GM12878 (cell line): ENCODE results near the gene SLC35D2. TPM values are rescaled to one million over a fixed set of nuclear protein-coding genes. Genes with fewer than 3 reads are reported as not detected.

Experiments
- ATAC-seq: fragments of 200-7000 bp; cut with Tn5 transposase; 3 replicates; pipeline ENCODE4 v1.9.1; 2020; ENCODE audit warnings: mild to moderate bottlenecking, moderate library complexity
- BruUV-seq: library from RNA; stranded (reverse); fragments of 400-500 nt; replicated peaks from 2 replicates; lab custom pipeline; 2021; lab: Mats Ljungman, UMichigan
- CTCF ChIA-PET: fragments of 300-600 bp; sonication (Branson Sonifier 250); formaldehyde crosslinking; extraction: SDS; loops from one replicate; lab custom pipeline; 2021; ENCODE audit warnings: inconsistent platforms; lab: Yijun Ruan, JAX
- POLR2A ChIA-PET: fragments of 350-600 bp; formaldehyde crosslinking; extraction: SDS; loops from one replicate; lab custom pipeline; 2021; ENCODE audit warnings: inconsistent platforms; lab: Charles Lee
- RAD21 ChIA-PET: fragments of 300-600 bp; sonication (Branson Sonifier 250); formaldehyde crosslinking; loops from one replicate; lab custom pipeline; 2023; ENCODE audit warnings: antibody characterized with exemption; ENCODE audit not compliant: unreplicated experiment; lab: Charles Lee
- SMC1A ChIA-PET: fragments of 300-600 bp; sonication (Branson Sonifier 250); formaldehyde crosslinking; loops from one replicate; lab custom pipeline; 2023; ENCODE audit not compliant: unreplicated experiment, uncharacterized antibody; lab: Charles Lee
- DNase-seq: peaks from one replicate; pipeline ENCODE4 v3.0.0-alpha.2; 2011; ENCODE audit warnings: low read depth, low spot score
- FAIRE-seq: peaks from 3 replicates; lab custom pipeline; 2011; peaks lifted over from hg19 to GRCh38; lab: Jason Lieb, UNC
- H2AFZ ChIP-seq: 2 replicates; pipeline ENCODE4 v1.6.0; 2011; ENCODE audit warnings: low read depth, low read length, control low read depth; ENCODE audit not compliant: control insufficient read depth
- H3K27ac ChIP-seq: 2 replicates; pipeline ENCODE4 v1.5.1; 2011; ENCODE audit warnings: control low read depth; ENCODE audit not compliant: control insufficient read depth, insufficient read depth
- H3K27me3 ChIP-seq, 2 experiments: replicated peaks in 1 of 2; 2 replicates each; pipeline versions ENCODE4 v1.6.0 to v1.6.1; 2011; ENCODE audit warnings: low read length in 1 of 2; ENCODE audit not compliant: control insufficient read depth in 2 of 2, insufficient read depth in 2 of 2
- H3K36me3 ChIP-seq, 2 experiments: 2 replicates each; pipeline ENCODE4 v1.5.1; 2011; ENCODE audit warnings: low read length in 1 of 2; ENCODE audit not compliant: control insufficient read depth in 2 of 2, insufficient read depth in 2 of 2
- H3K4me1 ChIP-seq: 2 replicates; pipeline ENCODE4 v1.6.1; 2011; ENCODE audit warnings: mild to moderate bottlenecking, low read length, moderate library complexity, mixed read lengths; ENCODE audit not compliant: control insufficient read depth, insufficient read depth
- H3K4me2 ChIP-seq: 2 replicates; pipeline ENCODE4 v1.6.0; 2011; ENCODE audit warnings: control low read depth; ENCODE audit not compliant: control insufficient read depth, insufficient read depth
- H3K4me3 ChIP-seq: fragments of 200-600 bp; sonication (generic); 2 replicates; pipeline ENCODE4 v1.5.1; 2016
- H3K79me2 ChIP-seq: 2 replicates; pipeline ENCODE4 v1.6.0; 2011; ENCODE audit warnings: low read length; ENCODE audit not compliant: control insufficient read depth, insufficient read depth
- H3K9ac ChIP-seq: 2 replicates; pipeline ENCODE4 v1.8.0; 2011; ENCODE audit warnings: low read length, control low read depth, mixed read lengths; ENCODE audit not compliant: control insufficient read depth, insufficient read depth
- H3K9me3 ChIP-seq: replicated peaks from 3 replicates; pipeline ENCODE4 v1.5.1; 2011; ENCODE audit warnings: mild to moderate bottlenecking, low read length; ENCODE audit not compliant: control insufficient read depth, insufficient read depth
- H4K20me1 ChIP-seq: 2 replicates; pipeline ENCODE4 v1.6.0; 2011; ENCODE audit not compliant: control insufficient read depth, insufficient read depth
- FOXK2 ChIP-seq: fragments of 450-650 bp; IDR thresholded peaks from 2 replicates; pipeline ENCODE4 v1.6.1; 2017; ENCODE audit warnings: mild to moderate bottlenecking, moderate library complexity
- HCFC1 ChIP-seq: fragments of 150-350 bp; IDR thresholded peaks from 2 replicates; pipeline ENCODE4 v1.6.1; 2014; ENCODE audit warnings: low read length
- NR2C1 ChIP-seq: fragments of 450-650 bp; IDR thresholded peaks from 2 replicates; pipeline ENCODE4 v1.6.1; 2017; ENCODE audit warnings: antibody characterized with exemption, mild to moderate bottlenecking, moderate library complexity
- POLR2A ChIP-seq: IDR thresholded peaks from 2 replicates; pipeline ENCODE4 v1.6.1; 2011; ENCODE audit warnings: low read depth, mild to moderate bottlenecking, low read length
- RELB ChIP-seq: fragments of 450-650 bp; IDR thresholded peaks from 2 replicates; pipeline ENCODE4 v1.6.1; 2017; ENCODE audit warnings: low read depth, mild to moderate bottlenecking, moderate library complexity
- RUNX3 ChIP-seq: IDR thresholded peaks from 2 replicates; pipeline ENCODE4 v1.6.1; 2012; ENCODE audit warnings: low read length, inconsistent platforms
- SMARCA5 ChIP-seq: fragments of 450-650 bp; IDR thresholded peaks from 2 replicates; pipeline ENCODE4 v1.6.1; 2017; ENCODE audit warnings: mild to moderate bottlenecking
- SREBF2 ChIP-seq: IDR thresholded peaks from 2 replicates; pipeline ENCODE4 v1.6.1; 2012; ENCODE audit warnings: mild to moderate bottlenecking, low read length
- SRF ChIP-seq, 2 experiments: IDR thresholded peaks; 2 replicates each; pipeline ENCODE4 v1.6.1; 2011; ENCODE audit warnings: low read depth in 2 of 2, low read length in 2 of 2, mild to moderate bottlenecking in 1 of 2, moderate library complexity in 1 of 2
- STAT3 ChIP-seq: IDR thresholded peaks from 2 replicates; pipeline ENCODE4 v1.6.1; 2011; ENCODE audit warnings: low read depth, low read length, improper control_type of control experiment
- TCF7 ChIP-seq: IDR thresholded peaks from 2 replicates; pipeline ENCODE4 v1.6.1; 2014; ENCODE audit warnings: antibody characterized with exemption, borderline replicate concordance
- ZBTB33 ChIP-seq: fragments of 450-650 bp; IDR thresholded peaks from 2 replicates; pipeline ENCODE4 v1.6.1; 2017; ENCODE audit warnings: mild to moderate bottlenecking
- ZNF687 ChIP-seq: fragments of 450-650 bp; IDR thresholded peaks from 2 replicates; pipeline ENCODE4 v1.6.1; 2017; ENCODE audit warnings: mild to moderate bottlenecking, moderate library complexity
- ZSCAN29 ChIP-seq: fragments of 450-650 bp; IDR thresholded peaks from 2 replicates; pipeline ENCODE4 v1.6.1; 2017; ENCODE audit warnings: mild to moderate bottlenecking, moderate library complexity
- WGBS: methylation state at CpG from one replicate; pipeline ENCODE4 v1.1.6; 2016; ENCODE audit warnings: low lambda C conversion rate; ENCODE audit not compliant: insufficient replicate concordance, insufficient coverage; ENCODE audit errors: missing lambda C conversion rate; 5-methylcytosine and 5-hydroxymethylcytosine counted together
- in situ Hi-C: fragments of 300-500 bp; cut with MboI; formaldehyde crosslinking; loops from 9 replicates; pipeline ENCODE4 v1.14.3; 2018; ENCODE audit warnings: mixed read lengths
- intact Hi-C: fragments of 100-400 bp; cut with micrococcal nuclease; formaldehyde crosslinking; loops from one replicate; pipeline ENCODE4 v1.14.2; 2022; ENCODE audit not compliant: unreplicated experiment
- polyA plus RNA-seq, 11 experiments: library from polyadenylated mRNA; depleted of rRNA in 4 of 11; unstranded in 6 of 11; stranded (reverse) in 5 of 11; fragments of >200 nt; fragmentation: Nextera tagmentation in 4 of 11; fragmentation: Illumina TruSeq in 1 of 11; extraction: Ambion mirVana in 4 of 11; extraction: Trizol in 1 of 11; gene quantifications; 1 replicate in 1 of 11; 2 replicates in 10 of 11; pipeline versions ENCODE4 v1.2.1 to v1.2.3, GENCODE V29; 2011 to 2016; ENCODE audit warnings: inconsistent platforms in 2 of 11, missing spikeins in 2 of 11, low read depth in 1 of 11
- total RNA-seq, 4 experiments: library from RNA; depleted of rRNA in 3 of 4; stranded (reverse); fragments of >200 nt in 3 of 4; fragmentation: Illumina TruSeq in 1 of 4; extraction: Trizol in 1 of 4; gene quantifications; 2 replicates each; pipeline versions ENCODE4 v1.2.1 to v1.2.3, GENCODE V29; 2013 to 2021

The SLC35D2 gene
- total and polyA plus RNA-seq, 10 of the 15 experiments (the other 5 are each of a cell fraction or from before 2014, with no cell fraction given), result 0.64 to 6.3 (median 3.5) TPM

GRCh38 chr9:96398582-96399324 is 15.2 kb upstream of the SLC35D2 start:
- ChIA-PET RAD21 (interaction anchor here (1.0 to 1.8 kb wide), 3 partner anchors 11 to 71 kb away, joined by 4 to 8 read pairs (median 4); no protein-coding TSS in a partner anchor), CTCF (interaction anchor here (1.2 kb wide), 1 partner anchor 71 kb away, joined by 4 read pairs; no protein-coding TSS in a partner anchor), SMC1A (interaction anchor here (0.7 to 2.2 kb wide), 4 partner anchors 11 to 70 kb away, joined by 3 to 14 read pairs (median 3); no protein-coding TSS in a partner anchor), POLR2A (interaction anchor here (0.6 to 1.1 kb wide), 3 partner anchors 9 to 16 kb away, joined by 3 to 4 read pairs (median 3); no protein-coding TSS in a partner anchor)
- DNase-seq (no peak), FAIRE-seq (peak; percentile 82), ATAC-seq (peak; percentile 75)
- Histone ChIP-seq H2AFZ (peak overlapping the region; percentile 77), H3K4me1 (peaks cover 11% of the 10 kb centered on the region), H3K27me3 (no peaks in the 10 kb centered on the region), H3K4me2 (peak overlapping the region; percentile 69), H3K9ac (peak overlapping the region; percentile 30; the same call in 1 of the 2 replicates), H3K4me3 (no peak overlapping the region), H3K9me3 (peaks cover 5% of the 10 kb centered on the region; the same call in 2 of the 3 replicates), H3K27ac (peak overlapping the region; percentile 78), H3K79me2 (peaks cover 24% of the 10 kb centered on the region), H3K36me3 (peaks cover 0 to 1% of the 10 kb centered on the region in 2 experiments; a peak in 2 of 4 replicates), H4K20me1 (no peaks in the 10 kb centered on the region)
- no TSS peak for BruUV-seq
- in situ Hi-C loops, result no loop called here
- intact Hi-C loops, result no loop called here
- WGBS, result 31% methylated on average over 3 of the region's 3 CpGs
- TF ChIP-seq SRF (IDR thresholded peaks at IDR 0.05; ENCODE audit: low read depth in 2 of 2, low read length in 2 of 2) (no peak), TCF7 (no peak), RELB (no peak), ZNF687 (peak; percentile 53; the same call in 1 of the 2 replicates), HCFC1 (no peak), ZBTB33 (no peak), STAT3 (no peak), FOXK2 (0 out of 2 replicates have a peak, but pooled peaks have one; percentile 13), ZSCAN29 (no peak), SREBF2 (no peak), NR2C1 (no peak), SMARCA5 (no peak), POLR2A (peak; percentile 31; the same call in 1 of the 2 replicates), RUNX3 (peak; percentile 57)
